ENCODE data around the gene KRT74.
A peak's percentile ranks its signal among the peaks of the same experiment; 100 is the strongest.

KRT74 gene

GRCh38 chr12:52521568-52522266 is 51.9 kb downstream of the KRT74 start:
- DNase-seq (ENCODE audit: low read depth, low spot score) = no peak

GRCh38 chr12:52521175-52521567 is 52.5 kb downstream of the KRT74 start:
- peak; percentile 45 for DNase-seq (ENCODE audit: low read depth, low spot score)

GRCh38 chr12:52519826-52520662 is 53.6 kb downstream of the KRT74 start, which contains the start of gene KRT5:
Gene KRT5, minus strand, starts transcription at chr12:52520394. Its CDS starts 98 bp downstream, at chr12:52520296.
- no peak for DNase-seq (ENCODE audit: low read depth, low spot score)

- no peak for DNase-seq (ENCODE audit: low read depth, low spot score)
Observed at GRCh38 chr12:52519387-52519703, 54.3 kb downstream of the KRT74 start.

GRCh38 chr12:52518574-52519386 is 54.9 kb downstream of the KRT74 start:
- DNase-seq (ENCODE audit: low read depth, low spot score) = no peak

- no peak for DNase-seq (ENCODE audit: low read depth, low spot score)
Observed at GRCh38 chr12:52517888-52518287, 55.8 kb downstream of the KRT74 start.

- no peak for DNase-seq (ENCODE audit: low read depth, low spot score)
Observed at GRCh38 chr12:52517005-52517835, 56.4 kb downstream of the KRT74 start.

- DNase-seq (ENCODE audit: low read depth, low spot score) = no peak
Observed at GRCh38 chr12:52515927-52516831, 57.5 kb downstream of the KRT74 start.

Measured in astrocyte of the hippocampus (primary cell).